Mesenchymal stem cell (in vitro differentiated cells and primary cell): ENCODE data around the gene ATF2.
A peak's percentile ranks its signal among the peaks of the same experiment; 100 is the strongest.

Experiments used
- DNase-seq: peaks from one replicate; pipeline ENCODE4 v3.0.0-alpha.2; 2013
- H2AFZ ChIP-seq: one replicate; pipeline ENCODE4 v1.6.1; 2013; ENCODE audit warnings: low read depth, mild to moderate bottlenecking, control low read depth, inconsistent platforms, low read length, moderate library complexity
- H2AK5ac ChIP-seq: 2 replicates; pipeline ENCODE4 v1.6.1; 2013; ENCODE audit warnings: low read length, moderate library complexity, mild to moderate bottlenecking, inconsistent platforms; ENCODE audit not compliant: severe bottlenecking
- H2BK120ac ChIP-seq: one replicate; pipeline ENCODE4 v1.6.1; 2013; ENCODE audit warnings: low read depth, mild to moderate bottlenecking, inconsistent platforms, low read length, moderate library complexity
- H2BK12ac ChIP-seq, 2 experiments: one replicate each; pipeline ENCODE4 v1.6.1; 2013; ENCODE audit warnings: inconsistent platforms in 2 of 2, low read length in 2 of 2, mild to moderate bottlenecking in 2 of 2, moderate library complexity in 2 of 2, control low read depth in 1 of 2
- H2BK15ac ChIP-seq: one replicate; pipeline ENCODE4 v1.6.1; 2013; ENCODE audit warnings: mild to moderate bottlenecking, low read depth, inconsistent platforms; ENCODE audit not compliant: poor library complexity, severe bottlenecking
- H2BK5ac ChIP-seq: 2 replicates; pipeline ENCODE4 v1.6.1; 2013; ENCODE audit warnings: low read depth, mild to moderate bottlenecking, low read length, control low read depth, inconsistent platforms; ENCODE audit not compliant: poor library complexity, severe bottlenecking
- H3K14ac ChIP-seq, 2 experiments: one replicate each; pipeline ENCODE4 v1.6.1; 2013; ENCODE audit warnings: inconsistent platforms in 2 of 2, low read length in 2 of 2, control low read depth in 1 of 2, mild to moderate bottlenecking in 1 of 2, moderate library complexity in 1 of 2
- H3K18ac ChIP-seq, 2 experiments: one replicate each; pipeline ENCODE4 v1.6.1; 2013; ENCODE audit warnings: inconsistent platforms in 2 of 2, low read length in 2 of 2, control low read depth in 1 of 2, low read depth in 1 of 2, mild to moderate bottlenecking in 1 of 2
- H3K23ac ChIP-seq, 2 experiments: one replicate each; pipeline ENCODE4 v1.6.1; 2013; ENCODE audit warnings: inconsistent platforms in 2 of 2, low read length in 2 of 2, mild to moderate bottlenecking in 2 of 2, moderate library complexity in 2 of 2, control low read depth in 1 of 2
- H3K27ac ChIP-seq: 2 replicates; pipeline ENCODE4 v1.5.1; 2013; ENCODE audit warnings: mild to moderate bottlenecking, moderate library complexity, low read length, control low read depth, inconsistent platforms; ENCODE audit not compliant: poor library complexity, severe bottlenecking
- H3K27me3 ChIP-seq, 2 experiments: 2 replicates each; pipeline versions ENCODE4 v1.6.1 to v1.7.0; 2013; ENCODE audit warnings: low read length in 2 of 2, mild to moderate bottlenecking in 2 of 2, moderate library complexity in 2 of 2, control low read depth in 1 of 2, inconsistent platforms in 1 of 2; ENCODE audit not compliant: control insufficient read depth in 1 of 2, insufficient read depth in 1 of 2
- H3K36me3 ChIP-seq, 2 experiments: 2 replicates each; pipeline versions ENCODE4 v1.6.1 to v1.7.0; 2013; ENCODE audit warnings: low read length in 2 of 2, control low read depth in 1 of 2, inconsistent platforms in 1 of 2, low read depth in 1 of 2, mild to moderate bottlenecking in 1 of 2; ENCODE audit not compliant: insufficient read depth in 2 of 2, control insufficient read depth in 1 of 2
- H3K4ac ChIP-seq, 2 experiments: one replicate each; pipeline ENCODE4 v1.6.1; 2013; ENCODE audit warnings: inconsistent platforms in 2 of 2, low read length in 2 of 2, mild to moderate bottlenecking in 2 of 2, moderate library complexity in 2 of 2, control low read depth in 1 of 2, low read depth in 1 of 2
- H3K4me1 ChIP-seq: 2 replicates; pipeline ENCODE4 v1.6.1; 2013; ENCODE audit warnings: low read depth, low read length, control low read depth; ENCODE audit not compliant: control insufficient read depth, insufficient read depth
- H3K4me2 ChIP-seq: 2 replicates; pipeline ENCODE4 v1.6.1; 2013; ENCODE audit warnings: low read length, mild to moderate bottlenecking, inconsistent platforms; ENCODE audit not compliant: poor library complexity, severe bottlenecking
- H3K4me3 ChIP-seq, 2 experiments: 2 replicates each; pipeline versions ENCODE4 v1.5.1 to v1.7.0; 2013; ENCODE audit warnings: low read length in 2 of 2, mild to moderate bottlenecking in 2 of 2, control low read depth in 1 of 2, low read depth in 1 of 2; ENCODE audit not compliant: insufficient read depth in 1 of 2
- H3K79me1 ChIP-seq: replicated peaks from 2 replicates; pipeline ENCODE4 v1.6.1; 2013; ENCODE audit warnings: mild to moderate bottlenecking, control low read depth, low read length, inconsistent platforms; ENCODE audit not compliant: poor library complexity, severe bottlenecking
- H3K9ac ChIP-seq: 2 replicates; pipeline ENCODE4 v1.7.0; 2013; ENCODE audit warnings: mild to moderate bottlenecking, low read length, moderate library complexity
- H3K9me3 ChIP-seq: 2 replicates; pipeline ENCODE4 v1.7.0; 2013; ENCODE audit warnings: mild to moderate bottlenecking, low read length; ENCODE audit not compliant: control insufficient read depth
- H4K8ac ChIP-seq: one replicate; pipeline ENCODE4 v1.6.1; 2013; ENCODE audit warnings: inconsistent platforms, mild to moderate bottlenecking, low read length, moderate library complexity
- H4K91ac ChIP-seq: one replicate; pipeline ENCODE4 v1.6.1; 2013; ENCODE audit warnings: mild to moderate bottlenecking, low read length, inconsistent platforms
- WGBS: methylation state at CpG from one replicate; pipeline ENCODE4 v1.1.7; 2013; ENCODE audit warnings: mixed read lengths; 5-methylcytosine and 5-hydroxymethylcytosine counted together

The ATF2 gene

DNA sequence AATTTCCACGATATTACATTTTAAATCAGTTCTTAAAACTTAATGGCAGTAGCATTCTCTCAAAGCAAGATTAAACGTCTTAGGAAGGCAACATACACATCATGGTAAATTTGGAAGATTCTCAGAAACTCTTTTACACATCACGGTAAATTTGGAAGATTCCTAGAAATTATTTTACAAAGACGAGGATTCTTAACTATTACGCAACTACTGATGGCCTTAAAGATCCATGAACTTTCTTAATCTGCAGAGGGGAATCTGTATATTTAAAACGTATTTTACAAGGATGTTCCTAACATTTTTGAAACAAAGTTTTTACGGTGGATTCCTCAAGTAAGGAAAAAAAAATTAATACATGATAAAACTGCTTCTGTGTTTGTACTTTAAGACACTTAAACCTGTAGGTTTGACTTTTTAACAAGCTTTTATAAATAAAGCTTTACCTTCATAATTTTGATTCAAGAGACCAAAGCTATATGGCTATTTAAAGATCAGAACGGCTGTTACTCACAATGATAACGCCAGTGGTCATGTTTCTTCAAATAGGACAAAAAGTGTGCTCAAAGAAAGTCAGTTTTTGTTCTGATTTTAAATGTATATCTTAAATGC is 1.7 kb downstream of the ATF2 start:
- WGBS, result 62% methylated on average over 3 of the region's 9 CpGs
- Histone ChIP-seq H3K4me1 (peaks cover 3% of the 10 kb centered on the region), H3K27me3 (no peaks in the 10 kb centered on the region), H3K9ac (peak overlapping the region; percentile 95), H3K36me3 (peaks cover 0 to 2% of the 10 kb centered on the region in 2 experiments), H4K8ac (no peak overlapping the region), H3K79me1 (peaks cover 3% of the 10 kb centered on the region), H2BK12ac (no peak overlapping the region), H2AFZ (no peak overlapping the region), H2BK120ac (no peak overlapping the region), H3K18ac (no peak overlapping the region), H4K91ac (no peak overlapping the region), H3K14ac (no peak overlapping the region), H3K4ac (no peak overlapping the region), H2AK5ac (no peak overlapping the region), H3K27ac (no peak overlapping the region), H2BK5ac (no peak overlapping the region), H3K4me3 (peak overlapping the region in 1 of 2 experiments; percentile 90), H2BK15ac (no peak overlapping the region), H3K9me3 (no peaks in the 10 kb centered on the region), H3K23ac (no peak overlapping the region), H3K4me2 (no peak overlapping the region)
- peak; percentile 18 for DNase-seq

DNA sequence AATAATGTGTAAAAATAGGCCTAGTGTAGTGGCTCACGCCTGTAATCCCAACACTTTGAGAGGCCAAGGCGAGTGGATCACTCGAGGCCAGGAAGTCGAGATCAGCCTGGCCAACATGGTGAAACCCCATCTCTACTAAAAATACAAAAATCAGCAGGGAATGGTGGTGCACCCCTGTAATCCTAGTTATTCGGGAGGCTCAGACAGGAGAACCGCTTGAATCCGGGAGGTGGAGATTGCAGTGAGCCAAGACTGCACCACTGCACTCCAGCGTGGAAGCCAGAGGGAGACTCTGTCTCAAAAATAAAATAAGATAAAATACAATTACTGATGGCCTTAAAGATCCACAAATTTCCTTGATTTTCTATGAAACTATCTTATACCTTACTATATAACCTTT is 3.8 kb downstream of the ATF2 start:
- Histone ChIP-seq H2BK5ac (no peak overlapping the region), H2BK15ac (no peak overlapping the region), H3K27ac (no peak overlapping the region), H4K8ac (no peak overlapping the region), H3K4me2 (no peak overlapping the region), H3K79me1 (peaks cover 2% of the 10 kb centered on the region), H3K9ac (no peak overlapping the region), H2AK5ac (no peak overlapping the region), H4K91ac (no peak overlapping the region), H3K18ac (no peak overlapping the region), H3K4ac (no peak overlapping the region), H3K36me3 (peaks cover 0 to 3% of the 10 kb centered on the region in 2 experiments), H2BK12ac (no peak overlapping the region), H3K4me1 (peaks cover 3% of the 10 kb centered on the region), H3K9me3 (no peaks in the 10 kb centered on the region), H3K14ac (no peak overlapping the region), H3K23ac (no peak overlapping the region), H3K4me3 (no peak overlapping the region), H2BK120ac (no peak overlapping the region), H3K27me3 (no peaks in the 10 kb centered on the region), H2AFZ (no peak overlapping the region)
- 96% methylated on average over 7 of the region's 8 CpGs for WGBS
- DNase-seq, result no peak

DNA sequence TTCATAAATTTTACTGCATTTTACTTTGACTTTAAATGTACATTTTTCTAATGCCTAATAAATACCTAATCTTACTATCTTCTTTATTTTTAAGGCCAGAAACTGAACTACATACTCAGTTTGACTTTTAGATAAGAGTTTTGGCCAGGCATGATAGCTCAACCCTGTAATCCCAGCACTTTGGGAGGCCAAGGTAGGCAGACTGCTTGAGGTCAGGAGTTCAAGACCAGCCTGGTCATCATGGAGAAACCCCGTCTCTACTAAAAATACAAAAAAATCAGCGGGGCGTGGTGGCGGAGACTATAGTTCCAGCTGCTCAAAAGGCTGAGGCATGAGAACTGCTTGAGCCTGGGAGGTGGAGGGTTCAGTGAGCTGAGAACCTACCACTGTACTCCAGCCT is 9.1 kb downstream of the ATF2 start:
- H3K36me3 ChIP-seq, result peaks cover 3% of the 10 kb centered on the region in 2 experiments
- DNase-seq, result no peak
- no peak overlapping the region for H3K4me2 ChIP-seq
- H2BK5ac ChIP-seq, result no peak overlapping the region
- no peak overlapping the region for H3K27ac ChIP-seq
- H3K27me3 ChIP-seq, result no peaks in the 10 kb centered on the region
- H3K18ac ChIP-seq, result no peak overlapping the region
- H3K23ac ChIP-seq, result no peak overlapping the region
- no peak overlapping the region for H3K14ac ChIP-seq
- H2AK5ac ChIP-seq, result no peak overlapping the region
- no peaks in the 10 kb centered on the region for H3K9me3 ChIP-seq
- H2BK15ac ChIP-seq, result no peak overlapping the region
- H2AFZ ChIP-seq, result no peak overlapping the region
- H2BK120ac ChIP-seq, result no peak overlapping the region
- no peak overlapping the region for H4K8ac ChIP-seq
- no peak overlapping the region for H4K91ac ChIP-seq
- no peak overlapping the region for H3K4ac ChIP-seq
- 96% methylated on average over 4 of the region's 4 CpGs for WGBS
- H3K79me1 ChIP-seq, result no peaks in the 10 kb centered on the region
- no peak overlapping the region for H2BK12ac ChIP-seq
- no peak overlapping the region for H3K9ac ChIP-seq
- H3K4me3 ChIP-seq, result no peak overlapping the region
- H3K4me1 ChIP-seq, result peaks cover 6% of the 10 kb centered on the region

DNA sequence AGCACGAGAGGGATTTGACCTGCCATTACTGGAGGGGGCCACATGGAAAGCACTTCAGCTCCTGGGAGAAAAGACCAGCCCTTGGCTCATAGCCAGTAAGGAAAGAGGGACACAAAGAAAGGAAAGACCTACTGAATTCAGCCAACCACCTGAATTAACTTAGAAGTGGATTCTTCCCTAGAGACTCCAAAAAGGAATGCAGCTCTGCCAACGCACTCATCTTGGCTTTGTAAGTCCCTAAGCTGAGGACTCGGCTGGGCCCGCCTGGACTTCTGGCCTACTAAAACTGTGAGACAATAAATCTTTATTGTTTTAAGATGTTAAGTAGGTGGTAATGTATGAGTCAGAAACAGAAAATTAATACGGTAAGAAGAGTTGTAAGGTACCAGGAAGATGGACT is 11.5 kb downstream of the ATF2 start:
- 65% methylated on average over 4 of the region's 5 CpGs for WGBS
- H2AK5ac ChIP-seq, result peak overlapping the region; percentile 92
- no peaks in the 10 kb centered on the region for H3K79me1 ChIP-seq
- H3K9ac ChIP-seq, result no peak overlapping the region
- H4K91ac ChIP-seq, result no peak overlapping the region
- H3K36me3 ChIP-seq, result peaks cover 2 to 3% of the 10 kb centered on the region in 2 experiments
- H2BK15ac ChIP-seq, result no peak overlapping the region
- H3K9me3 ChIP-seq, result no peaks in the 10 kb centered on the region
- H3K27ac ChIP-seq, result no peak overlapping the region
- H3K4ac ChIP-seq, result peak overlapping the region in 1 of 2 experiments; percentile 41
- H4K8ac ChIP-seq, result peak overlapping the region; percentile 54
- H3K4me3 ChIP-seq, result no peak overlapping the region
- H3K4me2 ChIP-seq, result peak overlapping the region; percentile 9
- H3K18ac ChIP-seq, result peak overlapping the region; percentile 54 to 80
- H3K23ac ChIP-seq, result no peak overlapping the region
- H2AFZ ChIP-seq, result no peak overlapping the region
- peak; percentile 32 for DNase-seq
- no peak overlapping the region for H2BK5ac ChIP-seq
- peak overlapping the region; percentile 19 for H2BK120ac ChIP-seq
- H2BK12ac ChIP-seq, result no peak overlapping the region
- no peaks in the 10 kb centered on the region for H3K27me3 ChIP-seq
- H3K14ac ChIP-seq, result no peak overlapping the region
- peaks cover 7% of the 10 kb centered on the region for H3K4me1 ChIP-seq
